SK-N-SH treated with all-trans-retinoic acid at 6 μM for 48 hours (cell line): ENCODE results near the gene MAT1A.

Experiments used
- ATAC-seq: fragments of 200-7000 bp; cut with Tn5 transposase; 3 replicates; pipeline ENCODE4 v1.9.1; 2020; ENCODE audit warnings: mild to moderate bottlenecking, moderate library complexity
- ARNTL ChIP-seq: fragments of 450-650 bp; formaldehyde crosslinking; IDR thresholded peaks from 2 replicates; pipeline ENCODE4 v1.5.0; 2020; ENCODE audit warnings: low read depth, mild to moderate bottlenecking, moderate library complexity, borderline replicate concordance
- BACH2 ChIP-seq: fragments of 250-450 bp; sonication (Bioruptor Pico); IDR thresholded peaks from 2 replicates; pipeline ENCODE4 v1.9.0; 2021; ENCODE audit warnings: mild to moderate bottlenecking, borderline replicate concordance
- CSDC2 ChIP-seq: fragments of 250-450 bp; sonication (Bioruptor Pico); IDR thresholded peaks from 2 replicates; pipeline ENCODE4 v1.5.0; 2020; ENCODE audit warnings: mild to moderate bottlenecking, moderate library complexity
- ESRRG ChIP-seq: fragments of 250-450 bp; sonication (Bioruptor Pico); IDR thresholded peaks from 2 replicates; pipeline ENCODE4 v1.6.1; 2021; ENCODE audit warnings: mild to moderate bottlenecking
- GLIS3 ChIP-seq: fragments of 250-450 bp; sonication (Bioruptor Pico); IDR thresholded peaks from 2 replicates; pipeline ENCODE4 v1.5.0; 2020; ENCODE audit warnings: mild to moderate bottlenecking, moderate library complexity
- ISL1 ChIP-seq: fragments of 250-450 bp; sonication (Bioruptor Pico); IDR thresholded peaks from 2 replicates; pipeline ENCODE4 v2.1.2; 2022; ENCODE audit warnings: mild to moderate bottlenecking, moderate library complexity
- OSR1 ChIP-seq: fragments of 250-450 bp; sonication (Bioruptor Pico); IDR thresholded peaks from 2 replicates; pipeline ENCODE4 v1.8.0; 2022; ENCODE audit warnings: moderate library complexity, mild to moderate bottlenecking, inconsistent platforms
- PATZ1 ChIP-seq: fragments of 250-450 bp; sonication (Bioruptor Pico); IDR thresholded peaks from 2 replicates; pipeline ENCODE4 v1.8.0; 2020; ENCODE audit warnings: mild to moderate bottlenecking, moderate library complexity, borderline replicate concordance
- POU6F1 ChIP-seq: fragments of 250-450 bp; sonication (Bioruptor Pico); IDR thresholded peaks from 2 replicates; pipeline ENCODE4 v1.8.0; 2021; ENCODE audit warnings: low read depth, mild to moderate bottlenecking, moderate library complexity, borderline replicate concordance
- PPARA ChIP-seq: fragments of 250-450 bp; sonication (Bioruptor Pico); IDR thresholded peaks from 2 replicates; pipeline ENCODE4 v1.5.0; 2020; ENCODE audit warnings: mild to moderate bottlenecking, borderline replicate concordance
- RARB ChIP-seq: fragments of 250-450 bp; sonication (Bioruptor Pico); IDR thresholded peaks from 2 replicates; pipeline ENCODE4 v1.8.0; 2021; ENCODE audit warnings: mild to moderate bottlenecking, moderate library complexity
- SNAI2 ChIP-seq: fragments of 250-450 bp; sonication (Bioruptor Pico); IDR thresholded peaks from 2 replicates; pipeline ENCODE4 v1.5.0; 2020; ENCODE audit warnings: mild to moderate bottlenecking, moderate library complexity
- ZC3H10 ChIP-seq: fragments of 250-450 bp; sonication (Bioruptor Pico); IDR thresholded peaks from 2 replicates; pipeline ENCODE4 v1.5.1; 2021; ENCODE audit warnings: mild to moderate bottlenecking, moderate library complexity
- ZFP3 ChIP-seq: fragments of 250-450 bp; sonication (Bioruptor Pico); IDR thresholded peaks from 2 replicates; pipeline ENCODE4 v1.5.0; 2020; ENCODE audit warnings: mild to moderate bottlenecking, moderate library complexity
- ZFP30 ChIP-seq: fragments of 450-650 bp; formaldehyde crosslinking; IDR thresholded peaks from 2 replicates; pipeline ENCODE4 v1.5.0; 2022; ENCODE audit warnings: mild to moderate bottlenecking, moderate library complexity
- ZNF565 ChIP-seq: fragments of 450-650 bp; formaldehyde crosslinking; conservative IDR thresholded peaks from 2 replicates; pipeline ENCODE4 v1.5.0; 2020; ENCODE audit warnings: low read depth, mild to moderate bottlenecking, moderate library complexity
- ZNF70 ChIP-seq: fragments of 450-650 bp; formaldehyde crosslinking; IDR thresholded peaks from 2 replicates; pipeline ENCODE4 v1.5.0; 2020; ENCODE audit warnings: mild to moderate bottlenecking, moderate library complexity
- ZNF8 ChIP-seq: fragments of 450-650 bp; formaldehyde crosslinking; IDR thresholded peaks from 2 replicates; pipeline ENCODE4 v1.5.0; 2020; ENCODE audit warnings: mild to moderate bottlenecking, moderate library complexity
- TF ChIP-seq, protein P1 (sequence below): fragments of 250-450 bp; sonication (Bioruptor Pico); IDR thresholded peaks from 2 replicates; pipeline ENCODE4 v1.5.1; 2021; ENCODE audit warnings: mild to moderate bottlenecking, moderate library complexity
- TF ChIP-seq, protein P2 (sequence below): fragments of 250-450 bp; sonication (Bioruptor Pico); IDR thresholded peaks from 2 replicates; pipeline ENCODE4 v1.5.1; 2020; ENCODE audit warnings: low read depth, mild to moderate bottlenecking, moderate library complexity
- TF ChIP-seq, protein P3 (sequence below): fragments of 250-450 bp; sonication (Bioruptor Pico); IDR thresholded peaks from 2 replicates; pipeline ENCODE4 v1.5.0; 2020; ENCODE audit warnings: mild to moderate bottlenecking, moderate library complexity

MAT1A gene

GRCh38 chr10:80281292-80281691 lies 8.2 kb downstream of the MAT1A start:
- ATAC-seq = no peak
- TF ChIP-seq BACH2 (CRISPR knock-in tag) (no peak), CSDC2 (CRISPR knock-in tag) (no peak), ZNF70 (no peak), ZNF565 (CRISPR knock-in tag) (no peak), PATZ1 (CRISPR knock-in tag) (no peak), ARNTL (CRISPR knock-in tag) (no peak), SNAI2 (no peak), ZNF8 (no peak)
- TF ChIP-seq, protein P1, sequence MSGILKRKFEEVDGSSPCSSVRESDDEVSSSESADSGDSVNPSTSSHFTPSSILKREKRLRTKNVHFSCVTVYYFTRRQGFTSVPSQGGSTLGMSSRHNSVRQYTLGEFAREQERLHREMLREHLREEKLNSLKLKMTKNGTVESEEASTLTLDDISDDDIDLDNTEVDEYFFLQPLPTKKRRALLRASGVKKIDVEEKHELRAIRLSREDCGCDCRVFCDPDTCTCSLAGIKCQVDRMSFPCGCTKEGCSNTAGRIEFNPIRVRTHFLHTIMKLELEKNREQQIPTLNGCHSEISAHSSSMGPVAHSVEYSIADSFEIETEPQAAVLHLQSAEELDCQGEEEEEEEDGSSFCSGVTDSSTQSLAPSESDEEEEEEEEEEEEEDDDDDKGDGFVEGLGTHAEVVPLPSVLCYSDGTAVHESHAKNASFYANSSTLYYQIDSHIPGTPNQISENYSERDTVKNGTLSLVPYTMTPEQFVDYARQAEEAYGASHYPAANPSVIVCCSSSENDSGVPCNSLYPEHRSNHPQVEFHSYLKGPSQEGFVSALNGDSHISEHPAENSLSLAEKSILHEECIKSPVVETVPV (CRISPR knock-in tag) = no peak

- no peak for ATAC-seq
- no peak for TF ChIP-seq ZFP3 (CRISPR knock-in tag)
- TF ChIP-seq RARB (CRISPR knock-in tag) = no peak
- no peak for TF ChIP-seq ZC3H10 (CRISPR knock-in tag)
- TF ChIP-seq POU6F1 = no peak
- TF ChIP-seq ISL1 = no peak
- TF ChIP-seq PATZ1 (CRISPR knock-in tag) = no peak
- TF ChIP-seq GLIS3 (CRISPR knock-in tag) = no peak
- TF ChIP-seq OSR1 (CRISPR knock-in tag) = no peak
- TF ChIP-seq BACH2 (CRISPR knock-in tag) = no peak
- TF ChIP-seq CSDC2 (CRISPR knock-in tag) = no peak
These were observed 9.2 kb downstream of the MAT1A start for GRCh38 chr10:80280071-80280800.

- ATAC-seq = no peak
- TF ChIP-seq ZFP3 (CRISPR knock-in tag) (no peak), ZNF70 (no peak), RARB (CRISPR knock-in tag) (no peak), ZC3H10 (CRISPR knock-in tag) (no peak), CSDC2 (CRISPR knock-in tag) (no peak), SNAI2 (no peak), ZNF8 (no peak), ISL1 (no peak), ARNTL (CRISPR knock-in tag) (no peak), ZFP30 (CRISPR knock-in tag) (no peak), PPARA (no peak), OSR1 (CRISPR knock-in tag) (no peak), ESRRG (no peak), POU6F1 (no peak)
- TF ChIP-seq, protein P2, sequence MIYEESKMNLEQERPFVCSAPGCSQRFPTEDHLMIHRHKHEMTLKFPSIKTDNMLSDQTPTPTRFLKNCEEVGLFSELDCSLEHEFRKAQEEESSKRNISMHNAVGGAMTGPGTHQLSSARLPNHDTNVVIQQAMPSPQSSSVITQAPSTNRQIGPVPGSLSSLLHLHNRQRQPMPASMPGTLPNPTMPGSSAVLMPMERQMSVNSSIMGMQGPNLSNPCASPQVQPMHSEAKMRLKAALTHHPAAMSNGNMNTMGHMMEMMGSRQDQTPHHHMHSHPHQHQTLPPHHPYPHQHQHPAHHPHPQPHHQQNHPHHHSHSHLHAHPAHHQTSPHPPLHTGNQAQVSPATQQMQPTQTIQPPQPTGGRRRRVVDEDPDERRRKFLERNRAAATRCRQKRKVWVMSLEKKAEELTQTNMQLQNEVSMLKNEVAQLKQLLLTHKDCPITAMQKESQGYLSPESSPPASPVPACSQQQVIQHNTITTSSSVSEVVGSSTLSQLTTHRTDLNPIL = no peak
- TF ChIP-seq, protein P3, sequence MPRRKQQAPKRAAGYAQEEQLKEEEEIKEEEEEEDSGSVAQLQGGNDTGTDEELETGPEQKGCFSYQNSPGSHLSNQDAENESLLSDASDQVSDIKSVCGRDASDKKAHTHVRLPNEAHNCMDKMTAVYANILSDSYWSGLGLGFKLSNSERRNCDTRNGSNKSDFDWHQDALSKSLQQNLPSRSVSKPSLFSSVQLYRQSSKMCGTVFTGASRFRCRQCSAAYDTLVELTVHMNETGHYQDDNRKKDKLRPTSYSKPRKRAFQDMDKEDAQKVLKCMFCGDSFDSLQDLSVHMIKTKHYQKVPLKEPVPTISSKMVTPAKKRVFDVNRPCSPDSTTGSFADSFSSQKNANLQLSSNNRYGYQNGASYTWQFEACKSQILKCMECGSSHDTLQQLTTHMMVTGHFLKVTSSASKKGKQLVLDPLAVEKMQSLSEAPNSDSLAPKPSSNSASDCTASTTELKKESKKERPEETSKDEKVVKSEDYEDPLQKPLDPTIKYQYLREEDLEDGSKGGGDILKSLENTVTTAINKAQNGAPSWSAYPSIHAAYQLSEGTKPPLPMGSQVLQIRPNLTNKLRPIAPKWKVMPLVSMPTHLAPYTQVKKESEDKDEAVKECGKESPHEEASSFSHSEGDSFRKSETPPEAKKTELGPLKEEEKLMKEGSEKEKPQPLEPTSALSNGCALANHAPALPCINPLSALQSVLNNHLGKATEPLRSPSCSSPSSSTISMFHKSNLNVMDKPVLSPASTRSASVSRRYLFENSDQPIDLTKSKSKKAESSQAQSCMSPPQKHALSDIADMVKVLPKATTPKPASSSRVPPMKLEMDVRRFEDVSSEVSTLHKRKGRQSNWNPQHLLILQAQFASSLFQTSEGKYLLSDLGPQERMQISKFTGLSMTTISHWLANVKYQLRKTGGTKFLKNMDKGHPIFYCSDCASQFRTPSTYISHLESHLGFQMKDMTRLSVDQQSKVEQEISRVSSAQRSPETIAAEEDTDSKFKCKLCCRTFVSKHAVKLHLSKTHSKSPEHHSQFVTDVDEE = no peak
These were observed 10.3 kb downstream of the MAT1A start for GRCh38 chr10:80279146-80279545.
